HG03095 (cell line): ENCODE results near the gene PAPPA.

Experiments used
- ATAC-seq: cut with Tn5 transposase; IDR thresholded peaks from one replicate; pipeline ENCODE4 v1.9.1; 2021; ENCODE audit warnings: moderate library complexity; ENCODE audit not compliant: unreplicated experiment

Gene PAPPA

GRCh38 chr9:116181853-116182610 lies 28.4 kb downstream of the PAPPA start:
- no peak for ATAC-seq

- no peak for ATAC-seq
Measured at GRCh38 chr9:116182876-116183275, 29.3 kb downstream of the PAPPA start.

- ATAC-seq = no peak
Measured at GRCh38 chr9:116187570-116188170, 34.1 kb downstream of the PAPPA start.

- no peak for ATAC-seq
Measured at GRCh38 chr9:116189683-116190082, 36.1 kb downstream of the PAPPA start.

GRCh38 chr9:116190637-116191396 lies 37.2 kb downstream of the PAPPA start:
- ATAC-seq = no peak

DNA sequence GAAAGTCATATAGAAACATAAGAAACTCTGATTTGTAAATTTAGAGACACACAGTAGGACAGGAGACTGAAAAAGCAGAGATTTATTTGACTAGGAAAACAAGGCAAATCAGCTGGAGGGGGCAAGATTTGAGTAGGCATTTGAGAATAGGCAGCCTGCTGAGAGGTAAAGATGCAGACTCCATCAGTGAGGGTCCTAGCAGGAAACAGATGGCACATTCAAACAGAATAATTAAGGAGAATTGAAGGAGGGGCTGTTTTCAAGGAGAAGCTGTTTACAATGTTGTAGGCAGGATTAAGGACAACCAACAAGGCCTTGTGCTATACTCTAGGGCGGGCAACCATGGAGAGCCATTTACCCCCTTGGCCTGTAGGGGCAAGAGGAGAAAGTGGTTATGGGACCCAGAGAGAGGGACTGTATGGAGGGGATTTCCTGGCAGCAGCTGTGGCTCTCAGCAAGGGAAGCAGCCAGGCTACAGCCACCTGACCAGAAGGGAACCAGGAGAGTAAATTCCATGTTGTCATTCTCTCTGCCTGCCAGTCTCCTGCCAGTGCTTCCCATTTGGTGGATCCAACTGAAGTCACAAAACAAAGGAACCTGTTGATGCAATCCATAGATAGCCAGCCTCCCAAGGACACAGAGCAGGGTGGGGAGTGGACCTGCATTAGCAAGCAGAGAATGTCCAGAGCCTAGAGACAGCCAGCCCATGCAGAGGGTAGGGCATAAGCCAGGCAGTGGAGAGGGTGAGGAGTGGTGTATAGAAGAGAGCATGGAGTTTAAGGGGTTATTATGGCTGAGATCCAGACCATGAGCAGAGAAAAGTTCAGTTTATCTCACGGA lies 38.2 kb downstream of the PAPPA start:
- ATAC-seq = no peak

- ATAC-seq = no peak
Measured at GRCh38 chr9:116193636-116194035, 40.0 kb downstream of the PAPPA start.

DNA sequence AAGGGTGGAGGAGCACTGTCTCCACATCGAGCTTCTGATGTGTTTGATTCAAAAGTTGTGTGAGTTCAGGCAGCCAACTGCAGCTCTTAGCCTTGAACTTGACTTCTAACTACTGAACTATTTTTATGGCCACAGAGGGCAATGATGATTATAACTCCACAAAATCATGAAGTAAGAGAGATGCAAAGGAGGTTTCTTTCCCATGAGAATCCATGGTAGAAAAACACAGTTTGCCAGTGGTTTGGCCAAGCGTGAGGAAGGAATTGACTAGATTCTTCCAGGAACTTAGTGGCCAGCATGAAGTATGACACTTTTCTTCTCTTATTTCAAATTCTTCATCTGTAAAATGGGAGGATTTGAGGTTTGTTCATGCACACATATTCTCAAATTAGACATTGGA lies 43.2 kb downstream of the PAPPA start:
- ATAC-seq = no peak

DNA sequence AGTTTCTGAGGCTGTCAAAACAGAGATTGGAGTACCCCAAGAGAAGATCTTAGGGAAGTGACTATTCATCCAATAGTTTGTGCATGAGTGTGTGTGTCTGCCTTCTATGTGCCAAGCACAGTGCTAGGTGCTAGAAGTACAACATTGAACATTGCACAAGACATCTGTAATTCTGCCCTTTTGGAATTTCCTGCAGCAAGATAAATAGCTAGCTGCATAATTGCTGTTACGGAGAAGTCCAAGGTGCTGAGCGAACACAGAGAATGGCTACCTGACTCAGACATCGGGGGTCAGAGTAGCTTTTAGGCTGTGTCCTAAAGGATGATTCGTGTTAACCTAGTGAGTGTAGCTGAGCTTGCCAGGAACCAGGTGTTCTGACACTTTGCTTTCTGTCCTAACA lies 44.8 kb downstream of the PAPPA start:
- no peak for ATAC-seq

- no peak for ATAC-seq
Measured at GRCh38 chr9:116202219-116202912, 48.8 kb downstream of the PAPPA start.

DNA sequence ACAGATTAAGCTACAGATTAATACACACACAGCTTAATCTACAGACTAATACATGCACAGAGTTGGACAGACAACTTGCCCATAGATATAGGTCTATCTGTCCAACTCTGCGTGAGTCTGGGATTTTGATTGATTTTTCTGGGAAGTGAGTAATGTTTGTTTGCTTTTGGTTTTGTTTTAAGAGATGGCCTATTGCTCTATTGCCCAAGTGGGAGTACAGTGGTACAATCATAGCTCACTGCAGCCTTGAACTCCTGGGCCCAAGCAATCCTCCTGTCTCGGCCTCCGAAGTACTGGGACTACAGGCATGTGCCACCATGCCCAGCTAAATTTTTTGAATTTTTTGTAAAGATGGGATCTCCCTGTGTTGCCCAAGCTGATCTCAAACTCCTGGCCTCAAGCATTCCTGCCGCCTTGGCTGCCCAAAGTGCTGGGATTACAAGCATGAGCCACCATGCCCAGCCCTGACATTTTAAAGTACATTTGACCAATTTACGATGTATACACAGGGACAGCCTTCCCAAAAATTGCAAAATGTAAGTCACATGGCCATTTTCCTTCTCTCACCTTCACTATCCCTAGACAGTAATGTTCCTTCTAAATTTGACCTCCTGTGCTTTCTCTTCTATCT lies 50.8 kb downstream of the PAPPA start:
- ATAC-seq = no peak

GRCh38 chr9:116207371-116208111 lies 54.0 kb downstream of the PAPPA start:
- no peak for ATAC-seq

GRCh38 chr9:116208417-116209232 lies 55.0 kb downstream of the PAPPA start:
- ATAC-seq = no peak

- ATAC-seq = no peak
Measured at GRCh38 chr9:116209414-116210116, 56.0 kb downstream of the PAPPA start.

GRCh38 chr9:116212986-116213692 lies 59.5 kb downstream of the PAPPA start:
- ATAC-seq = no peak

- ATAC-seq = no peak
Measured at GRCh38 chr9:116213693-116214047, 60.1 kb downstream of the PAPPA start.

DNA sequence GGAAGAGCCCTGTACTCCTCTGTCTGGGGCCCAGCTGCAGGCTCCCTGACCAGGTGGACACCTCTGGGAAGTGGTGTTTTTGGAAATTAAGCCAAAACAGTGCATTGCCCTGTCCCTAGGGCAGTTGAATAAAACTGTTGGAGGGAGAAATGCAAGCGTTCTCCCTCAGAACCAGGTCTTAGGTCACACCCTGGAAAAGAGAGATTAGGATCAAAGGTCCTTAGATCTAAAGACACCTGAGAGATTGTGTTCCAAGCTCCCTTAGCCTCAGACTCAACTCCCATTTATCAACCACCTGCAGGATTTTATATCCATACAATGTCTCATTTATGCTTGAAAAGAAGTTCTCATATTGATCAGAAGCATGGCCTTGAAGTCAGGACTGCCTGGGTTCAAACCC lies 64.8 kb downstream of the PAPPA start:
- ATAC-seq = no peak
